ENCODE measurements around the gene DOCK2. TPM values are rescaled to one million over a fixed set of nuclear protein-coding genes. Genes with fewer than 3 reads are reported as not detected.

The DOCK2 gene
- total and polyA plus RNA-seq, 2 donors (not counting 1 experiment from before 2014, with no cell fraction given): 1.1 to 8.9 TPM

DNA sequence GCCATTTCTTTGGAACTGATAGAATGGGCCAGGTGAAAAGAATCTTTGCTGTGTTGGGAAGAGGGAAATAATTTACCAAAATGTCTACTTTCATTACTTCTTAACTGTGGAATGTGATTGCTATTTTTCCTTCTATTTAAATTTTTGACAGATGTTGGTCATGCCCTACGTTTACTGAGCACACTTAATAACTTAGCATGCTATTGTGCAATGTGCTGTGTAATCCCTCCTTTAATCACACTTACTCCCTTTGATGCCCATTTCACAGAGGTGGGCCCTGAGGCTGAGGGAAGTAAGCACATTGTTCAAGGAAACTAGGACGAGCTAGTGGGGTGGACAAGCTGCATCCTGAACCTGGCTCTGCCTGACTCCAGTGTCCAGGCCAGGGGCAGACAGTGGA, 391.0 kb downstream of the DOCK2 start:
- H4K20me1 ChIP-seq (ENCODE audit: control insufficient read depth, extremely low read depth, insufficient read depth, low read length): no peaks in the 10 kb centered on the region
- H3K4me2 ChIP-seq (ENCODE audit: extremely low read depth, insufficient read depth, low read length): no peak overlapping the region
- no peak overlapping the region for H3K9ac ChIP-seq (ENCODE audit: insufficient read depth, low read length)
- no peaks in the 10 kb centered on the region for H3K27me3 ChIP-seq (ENCODE audit: control insufficient read depth, insufficient read depth, low read length)
- H3K27ac ChIP-seq (ENCODE audit: insufficient read depth, low read length): no peak overlapping the region
- H2AFZ ChIP-seq (ENCODE audit: low read length): no peak overlapping the region
- H3K79me2 ChIP-seq (ENCODE audit: control insufficient read depth, insufficient read depth, low read length): no peaks in the 10 kb centered on the region
- no peak for DNase-seq (ENCODE audit: low read depth in 2 of 2)
- TF ChIP-seq, protein P1, sequence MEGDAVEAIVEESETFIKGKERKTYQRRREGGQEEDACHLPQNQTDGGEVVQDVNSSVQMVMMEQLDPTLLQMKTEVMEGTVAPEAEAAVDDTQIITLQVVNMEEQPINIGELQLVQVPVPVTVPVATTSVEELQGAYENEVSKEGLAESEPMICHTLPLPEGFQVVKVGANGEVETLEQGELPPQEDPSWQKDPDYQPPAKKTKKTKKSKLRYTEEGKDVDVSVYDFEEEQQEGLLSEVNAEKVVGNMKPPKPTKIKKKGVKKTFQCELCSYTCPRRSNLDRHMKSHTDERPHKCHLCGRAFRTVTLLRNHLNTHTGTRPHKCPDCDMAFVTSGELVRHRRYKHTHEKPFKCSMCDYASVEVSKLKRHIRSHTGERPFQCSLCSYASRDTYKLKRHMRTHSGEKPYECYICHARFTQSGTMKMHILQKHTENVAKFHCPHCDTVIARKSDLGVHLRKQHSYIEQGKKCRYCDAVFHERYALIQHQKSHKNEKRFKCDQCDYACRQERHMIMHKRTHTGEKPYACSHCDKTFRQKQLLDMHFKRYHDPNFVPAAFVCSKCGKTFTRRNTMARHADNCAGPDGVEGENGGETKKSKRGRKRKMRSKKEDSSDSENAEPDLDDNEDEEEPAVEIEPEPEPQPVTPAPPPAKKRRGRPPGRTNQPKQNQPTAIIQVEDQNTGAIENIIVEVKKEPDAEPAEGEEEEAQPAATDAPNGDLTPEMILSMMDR (conservative IDR thresholded peaks at IDR 0.05 in 1 of 2, IDR thresholded peaks at IDR 0.05 in 1 of 2; ENCODE audit: low read depth in 1 of 2, low read length in 2 of 2): no peak
- no peak for TF ChIP-seq EZH2 (IDR thresholded peaks at IDR 0.05; ENCODE audit: low read length, missing control alignments)
- no peak overlapping the region for H3K4me3 ChIP-seq (replicated peaks in 1 of 4; ENCODE audit: control extremely low read depth in 1 of 4, insufficient read depth in 1 of 4, low read depth in 3 of 4, low read length in 4 of 4)
- no peaks in the 10 kb centered on the region for H3K9me3 ChIP-seq (ENCODE audit: control insufficient read depth, insufficient read depth, low read depth, low read length)
- no peaks in the 10 kb centered on the region for H3K4me1 ChIP-seq (ENCODE audit: control insufficient read depth, extremely low read depth, insufficient read depth, low read length)
- no peaks in the 10 kb centered on the region for H3K36me3 ChIP-seq (ENCODE audit: control insufficient read depth, insufficient read depth, low read length)

DNA sequence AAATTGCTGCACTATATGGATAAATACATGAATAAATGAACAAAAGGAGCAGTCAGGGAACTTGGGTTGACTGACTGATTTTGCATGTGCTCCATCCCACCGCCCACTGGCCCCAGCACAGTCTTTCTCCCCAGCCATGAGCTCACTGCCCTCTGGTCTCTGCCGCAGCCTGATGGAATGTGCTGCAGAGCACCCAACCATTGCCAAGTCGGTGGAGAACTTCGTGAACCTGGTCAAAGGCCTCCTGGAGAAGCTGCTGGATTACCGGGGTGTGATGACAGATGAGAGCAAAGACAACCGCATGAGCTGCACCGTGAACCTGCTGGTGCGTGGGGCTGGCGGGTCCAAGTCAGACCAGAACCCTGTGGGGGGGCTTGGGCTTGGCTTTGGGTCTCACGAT, 397.2 kb downstream of the DOCK2 start:
- H3K36me3 ChIP-seq (ENCODE audit: control insufficient read depth, insufficient read depth, low read length): no peaks in the 10 kb centered on the region
- H3K27me3 ChIP-seq (ENCODE audit: control insufficient read depth, insufficient read depth, low read length): no peaks in the 10 kb centered on the region
- no peaks in the 10 kb centered on the region for H4K20me1 ChIP-seq (ENCODE audit: control insufficient read depth, extremely low read depth, insufficient read depth, low read length)
- H3K27ac ChIP-seq (ENCODE audit: insufficient read depth, low read length): no peak overlapping the region
- H3K4me3 ChIP-seq (replicated peaks in 1 of 4; ENCODE audit: control extremely low read depth in 1 of 4, insufficient read depth in 1 of 4, low read depth in 3 of 4, low read length in 4 of 4): no peak overlapping the region
- TF ChIP-seq, protein P1 (conservative IDR thresholded peaks at IDR 0.05 in 1 of 2, IDR thresholded peaks at IDR 0.05 in 1 of 2; ENCODE audit: low read depth in 1 of 2, low read length in 2 of 2): no peak
- no peak for TF ChIP-seq EZH2 (IDR thresholded peaks at IDR 0.05; ENCODE audit: low read length, missing control alignments)
- no peak overlapping the region for H3K4me2 ChIP-seq (ENCODE audit: extremely low read depth, insufficient read depth, low read length)
- H3K9me3 ChIP-seq (ENCODE audit: control insufficient read depth, insufficient read depth, low read depth, low read length): no peaks in the 10 kb centered on the region
- H2AFZ ChIP-seq (ENCODE audit: low read length): no peak overlapping the region
- H3K9ac ChIP-seq (ENCODE audit: insufficient read depth, low read length): no peak overlapping the region
- no peaks in the 10 kb centered on the region for H3K4me1 ChIP-seq (ENCODE audit: control insufficient read depth, extremely low read depth, insufficient read depth, low read length)
- no peaks in the 10 kb centered on the region for H3K79me2 ChIP-seq (ENCODE audit: control insufficient read depth, insufficient read depth, low read length)
- DNase-seq (ENCODE audit: low read depth in 2 of 2): no peak

DNA sequence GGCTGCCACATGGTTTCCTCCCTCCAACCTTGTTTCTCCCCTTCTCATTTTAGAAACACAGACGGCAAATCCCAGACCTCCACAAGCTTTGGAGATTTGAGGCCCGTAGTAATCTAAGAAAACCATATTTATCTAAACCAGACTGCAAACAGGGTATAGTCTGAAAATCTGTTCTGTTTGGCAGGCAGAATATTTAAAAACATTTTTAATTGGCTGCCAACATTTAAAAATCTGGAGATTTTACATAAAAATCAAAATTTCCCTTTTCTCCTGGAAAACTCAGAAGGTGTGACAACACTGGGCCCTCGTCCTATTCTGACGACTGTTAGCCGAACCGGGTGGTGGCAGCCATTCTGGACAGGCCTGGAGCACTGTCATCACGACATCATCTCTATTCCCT, 401.2 kb downstream of the DOCK2 start:
- no peak overlapping the region for H3K4me3 ChIP-seq (replicated peaks in 1 of 4; ENCODE audit: control extremely low read depth in 1 of 4, insufficient read depth in 1 of 4, low read depth in 3 of 4, low read length in 4 of 4)
- no peak overlapping the region for H3K9ac ChIP-seq (ENCODE audit: insufficient read depth, low read length)
- TF ChIP-seq EZH2 (IDR thresholded peaks at IDR 0.05; ENCODE audit: low read length, missing control alignments): no peak
- TF ChIP-seq, protein P1 (conservative IDR thresholded peaks at IDR 0.05 in 1 of 2, IDR thresholded peaks at IDR 0.05 in 1 of 2; ENCODE audit: low read depth in 1 of 2, low read length in 2 of 2): no peak
- H3K36me3 ChIP-seq (ENCODE audit: control insufficient read depth, insufficient read depth, low read length): no peaks in the 10 kb centered on the region
- H4K20me1 ChIP-seq (ENCODE audit: control insufficient read depth, extremely low read depth, insufficient read depth, low read length): no peaks in the 10 kb centered on the region
- H2AFZ ChIP-seq (ENCODE audit: low read length): no peak overlapping the region
- H3K27me3 ChIP-seq (ENCODE audit: control insufficient read depth, insufficient read depth, low read length): no peaks in the 10 kb centered on the region
- no peaks in the 10 kb centered on the region for H3K9me3 ChIP-seq (ENCODE audit: control insufficient read depth, insufficient read depth, low read depth, low read length)
- H3K27ac ChIP-seq (ENCODE audit: insufficient read depth, low read length): no peak overlapping the region
- no peak for DNase-seq (ENCODE audit: low read depth in 2 of 2)
- H3K79me2 ChIP-seq (ENCODE audit: control insufficient read depth, insufficient read depth, low read length): no peaks in the 10 kb centered on the region
- H3K4me1 ChIP-seq (ENCODE audit: control insufficient read depth, extremely low read depth, insufficient read depth, low read length): no peaks in the 10 kb centered on the region
- no peak overlapping the region for H3K4me2 ChIP-seq (ENCODE audit: extremely low read depth, insufficient read depth, low read length)

Measured in fibroblast of lung (primary cell).